ENCODE measurements around the gene NMRAL1.

Gene NMRAL1

GRCh38 chr16:4460936-4461249, 13.5 kb downstream of the NMRAL1 start:
- no peak overlapping the region for H3K4me3 ChIP-seq (ENCODE audit: low read depth, low read length)
- no peak for DNase-seq (ENCODE audit: low read depth, low spot score)
- in situ Hi-C loops (cut with HindIII; ENCODE audit: low sequenced_read_pairs), result no loop called here
- no peak for TF ChIP-seq CTCF (IDR thresholded peaks at IDR 0.05; ENCODE audit: low read depth, low read length)

- DNase-seq (ENCODE audit: low read depth, low spot score), result no peak
- in situ Hi-C loops (cut with HindIII; ENCODE audit: low sequenced_read_pairs), result no loop called here
- no peak for TF ChIP-seq CTCF (IDR thresholded peaks at IDR 0.05; ENCODE audit: low read depth, low read length)
Observed at GRCh38 chr16:4455951-4456350, 18.5 kb downstream of the NMRAL1 start.

GRCh38 chr16:4455081-4455480, 19.3 kb downstream of the NMRAL1 start:
- DNase-seq (ENCODE audit: low read depth, low spot score), result no peak
- in situ Hi-C loops (cut with HindIII; ENCODE audit: low sequenced_read_pairs), result no loop called here
- no peak for TF ChIP-seq CTCF (IDR thresholded peaks at IDR 0.05; ENCODE audit: low read depth, low read length)

More at GRCh38 chr16:4455951-4456350, 18.5 kb downstream of the NMRAL1 start:
- no peak overlapping the region for H3K4me3 ChIP-seq (ENCODE audit: low read depth, low read length)

GRCh38 chr16:4454623-4455022, 19.8 kb downstream of the NMRAL1 start:
- TF ChIP-seq CTCF (IDR thresholded peaks at IDR 0.05; ENCODE audit: low read depth, low read length), result no peak
- H3K4me3 ChIP-seq (ENCODE audit: low read depth, low read length), result no peak overlapping the region
- in situ Hi-C loops (cut with HindIII; ENCODE audit: low sequenced_read_pairs), result no loop called here

More at GRCh38 chr16:4455081-4455480, 19.3 kb downstream of the NMRAL1 start:
- H3K4me3 ChIP-seq (ENCODE audit: low read depth, low read length), result no peak overlapping the region

GRCh38 chr16:4452674-4453073, 21.8 kb downstream of the NMRAL1 start:
- no peak for TF ChIP-seq CTCF (IDR thresholded peaks at IDR 0.05; ENCODE audit: low read depth, low read length)
- DNase-seq (ENCODE audit: low read depth, low spot score), result no peak
- H3K4me3 ChIP-seq (ENCODE audit: low read depth, low read length), result no peak overlapping the region
- in situ Hi-C loops (cut with HindIII; ENCODE audit: low sequenced_read_pairs), result no loop called here

More at GRCh38 chr16:4454623-4455022, 19.8 kb downstream of the NMRAL1 start:
- no peak for DNase-seq (ENCODE audit: low read depth, low spot score)

GRCh38 chr16:4450931-4451519, 23.4 kb downstream of the NMRAL1 start:
- no peak for DNase-seq (ENCODE audit: low read depth, low spot score)
- TF ChIP-seq CTCF (IDR thresholded peaks at IDR 0.05; ENCODE audit: low read depth, low read length), result no peak
- in situ Hi-C loops (cut with HindIII; ENCODE audit: low sequenced_read_pairs), result no loop called here
- no peak overlapping the region for H3K4me3 ChIP-seq (ENCODE audit: low read depth, low read length)

GRCh38 chr16:4450430-4450829, 24.0 kb downstream of the NMRAL1 start:
- no peak for DNase-seq (ENCODE audit: low read depth, low spot score)
- no peak for TF ChIP-seq CTCF (IDR thresholded peaks at IDR 0.05; ENCODE audit: low read depth, low read length)
- in situ Hi-C loops (cut with HindIII; ENCODE audit: low sequenced_read_pairs), result no loop called here
- H3K4me3 ChIP-seq (ENCODE audit: low read depth, low read length), result no peak overlapping the region
